Measurements from ENCODE around the gene B4GALT2.

DNA sequence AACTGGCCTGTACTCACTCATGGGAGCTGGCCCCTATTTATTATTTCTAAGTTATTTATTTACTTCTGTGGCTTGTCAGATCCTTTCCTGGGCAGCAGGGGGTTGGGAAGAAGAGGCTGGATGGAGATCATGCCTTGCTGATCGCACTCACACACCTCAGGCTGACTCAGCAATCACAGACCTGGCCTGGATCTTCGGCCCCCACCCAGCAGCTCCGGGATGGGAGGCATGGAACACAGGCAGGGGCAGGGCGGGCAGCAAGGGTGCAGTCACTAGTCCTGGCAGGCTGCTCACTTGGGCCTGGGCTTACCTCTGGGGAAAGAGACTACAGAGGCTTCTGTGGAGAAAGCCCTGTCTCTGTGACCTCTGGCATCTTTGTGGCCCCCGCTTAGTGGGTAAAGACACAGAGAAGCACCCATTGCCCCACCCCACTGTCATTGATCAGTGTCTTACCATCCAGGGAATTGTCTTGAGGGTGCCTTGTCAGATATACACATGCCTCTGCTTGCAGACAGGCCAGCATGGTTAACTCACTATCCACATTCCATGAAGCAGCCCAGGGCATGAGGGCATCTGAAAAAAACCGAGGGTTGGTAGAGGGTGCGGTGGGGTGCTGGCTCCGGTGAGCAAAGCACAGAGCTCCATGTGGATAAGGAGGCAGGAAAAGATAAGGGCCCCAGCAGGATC lies 41.7 kb upstream of the B4GALT2 start:
- TF ChIP-seq POLR2A (IDR thresholded peaks at IDR 0.05): no peak
- TF ChIP-seq, protein P1, sequence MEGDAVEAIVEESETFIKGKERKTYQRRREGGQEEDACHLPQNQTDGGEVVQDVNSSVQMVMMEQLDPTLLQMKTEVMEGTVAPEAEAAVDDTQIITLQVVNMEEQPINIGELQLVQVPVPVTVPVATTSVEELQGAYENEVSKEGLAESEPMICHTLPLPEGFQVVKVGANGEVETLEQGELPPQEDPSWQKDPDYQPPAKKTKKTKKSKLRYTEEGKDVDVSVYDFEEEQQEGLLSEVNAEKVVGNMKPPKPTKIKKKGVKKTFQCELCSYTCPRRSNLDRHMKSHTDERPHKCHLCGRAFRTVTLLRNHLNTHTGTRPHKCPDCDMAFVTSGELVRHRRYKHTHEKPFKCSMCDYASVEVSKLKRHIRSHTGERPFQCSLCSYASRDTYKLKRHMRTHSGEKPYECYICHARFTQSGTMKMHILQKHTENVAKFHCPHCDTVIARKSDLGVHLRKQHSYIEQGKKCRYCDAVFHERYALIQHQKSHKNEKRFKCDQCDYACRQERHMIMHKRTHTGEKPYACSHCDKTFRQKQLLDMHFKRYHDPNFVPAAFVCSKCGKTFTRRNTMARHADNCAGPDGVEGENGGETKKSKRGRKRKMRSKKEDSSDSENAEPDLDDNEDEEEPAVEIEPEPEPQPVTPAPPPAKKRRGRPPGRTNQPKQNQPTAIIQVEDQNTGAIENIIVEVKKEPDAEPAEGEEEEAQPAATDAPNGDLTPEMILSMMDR (IDR thresholded peaks at IDR 0.05): no peak
- TF ChIP-seq POLR2AphosphoS5 (IDR thresholded peaks at IDR 0.05): no peak
- no peak for TF ChIP-seq EP300 (IDR thresholded peaks at IDR 0.05)
